Breast epithelium (tissue), 3 donors: Measurements from ENCODE around the gene JTB.

Experiments used
- POLR2A ChIP-seq: fragments of 450-650 bp; IDR thresholded peaks from one replicate; pipeline ENCODE4 v1.6.1; 2016; ENCODE audit warnings: antibody characterized with exemption, mild to moderate bottlenecking, moderate library complexity
- TF ChIP-seq, protein P1 (sequence below), 3 donors: fragments of 450-650 bp; IDR thresholded peaks; one replicate each; pipeline ENCODE4 v1.5.1; 2016 to 2017; ENCODE audit warnings: antibody characterized with exemption in 3 of 3, mild to moderate bottlenecking in 3 of 3, moderate library complexity in 3 of 3

DNA sequence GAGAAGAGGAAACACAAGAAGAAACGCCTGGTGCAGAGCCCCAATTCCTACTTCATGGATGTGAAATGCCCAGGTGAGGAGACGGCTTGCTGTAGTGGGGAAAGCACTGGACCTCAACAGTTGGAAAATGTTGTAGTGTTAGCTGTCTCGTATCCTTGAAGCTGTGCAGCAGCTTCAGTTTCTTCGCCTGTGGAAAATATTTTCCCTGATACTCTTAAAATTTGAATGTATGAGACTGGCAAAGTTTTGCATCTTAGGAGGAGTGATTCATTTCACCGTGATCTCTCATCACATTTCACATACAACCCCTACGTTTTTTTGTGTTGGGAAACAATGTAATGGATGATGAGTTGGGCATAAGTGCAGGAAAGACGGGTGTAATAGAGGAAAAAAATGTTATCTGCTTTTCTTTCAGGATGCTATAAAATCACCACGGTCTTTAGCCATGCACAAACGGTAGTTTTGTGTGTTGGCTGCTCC lies 13.7 kb upstream of the JTB start:
- TF ChIP-seq, protein P1, sequence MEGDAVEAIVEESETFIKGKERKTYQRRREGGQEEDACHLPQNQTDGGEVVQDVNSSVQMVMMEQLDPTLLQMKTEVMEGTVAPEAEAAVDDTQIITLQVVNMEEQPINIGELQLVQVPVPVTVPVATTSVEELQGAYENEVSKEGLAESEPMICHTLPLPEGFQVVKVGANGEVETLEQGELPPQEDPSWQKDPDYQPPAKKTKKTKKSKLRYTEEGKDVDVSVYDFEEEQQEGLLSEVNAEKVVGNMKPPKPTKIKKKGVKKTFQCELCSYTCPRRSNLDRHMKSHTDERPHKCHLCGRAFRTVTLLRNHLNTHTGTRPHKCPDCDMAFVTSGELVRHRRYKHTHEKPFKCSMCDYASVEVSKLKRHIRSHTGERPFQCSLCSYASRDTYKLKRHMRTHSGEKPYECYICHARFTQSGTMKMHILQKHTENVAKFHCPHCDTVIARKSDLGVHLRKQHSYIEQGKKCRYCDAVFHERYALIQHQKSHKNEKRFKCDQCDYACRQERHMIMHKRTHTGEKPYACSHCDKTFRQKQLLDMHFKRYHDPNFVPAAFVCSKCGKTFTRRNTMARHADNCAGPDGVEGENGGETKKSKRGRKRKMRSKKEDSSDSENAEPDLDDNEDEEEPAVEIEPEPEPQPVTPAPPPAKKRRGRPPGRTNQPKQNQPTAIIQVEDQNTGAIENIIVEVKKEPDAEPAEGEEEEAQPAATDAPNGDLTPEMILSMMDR (IDR thresholded peaks at IDR 0.05) = no peak
- no peak for TF ChIP-seq POLR2A
